Measurements from ENCODE around the gene MAST1.
"Not testable (repeated sequence)": the region's sequence is repeated elsewhere in the genome, so short reads cannot be mapped to it uniquely, and the experiment has no call there.

The MAST1 gene

GRCh38 chr19:12891553-12892021 lies 53.3 kb downstream of the MAST1 start:
- no peak for DNase-seq (ENCODE audit: low read depth in 2 of 2)

DNA sequence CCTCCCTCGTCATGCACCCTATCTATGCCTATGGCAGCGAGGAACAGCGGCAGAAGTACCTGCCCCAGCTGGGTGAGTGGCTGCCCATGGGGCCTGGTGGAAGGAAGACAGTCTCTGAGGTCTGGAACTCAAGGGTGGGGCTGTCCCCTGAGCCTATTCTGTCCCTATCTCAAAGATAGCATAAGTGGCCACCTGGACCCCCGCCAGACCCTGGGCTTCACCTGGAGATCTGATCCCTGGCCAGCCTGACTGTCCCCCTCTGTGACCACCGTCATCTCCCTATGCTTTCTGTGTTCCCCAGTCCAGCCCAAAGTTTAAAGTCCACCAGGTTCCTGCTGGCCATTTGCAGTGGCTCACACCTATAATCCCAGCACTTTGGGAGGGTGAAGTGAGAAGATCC lies 55.3 kb downstream of the MAST1 start:
- no peak for DNase-seq (ENCODE audit: low read depth in 2 of 2)

DNA sequence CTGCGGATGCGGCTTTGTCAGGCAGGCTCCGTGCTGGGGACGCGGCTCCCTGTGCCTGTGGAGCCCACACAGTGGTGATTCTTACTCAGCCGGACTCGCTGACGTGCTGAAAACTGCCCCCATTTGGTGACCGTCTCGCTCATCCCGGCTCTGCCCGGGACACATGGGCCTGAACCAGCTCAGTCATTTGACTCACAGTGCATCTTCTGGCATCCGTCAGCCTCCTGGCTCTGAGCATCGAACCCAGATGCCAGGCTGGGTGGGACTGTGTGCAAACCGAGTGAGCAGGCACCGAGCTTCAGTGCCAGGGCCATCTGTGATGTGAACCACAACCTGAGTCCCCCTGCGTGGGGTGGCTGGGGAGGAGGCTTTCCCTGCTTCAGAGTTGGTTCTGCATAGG lies 58.1 kb downstream of the MAST1 start:
- no peak for DNase-seq (ENCODE audit: low read depth in 2 of 2)

DNA sequence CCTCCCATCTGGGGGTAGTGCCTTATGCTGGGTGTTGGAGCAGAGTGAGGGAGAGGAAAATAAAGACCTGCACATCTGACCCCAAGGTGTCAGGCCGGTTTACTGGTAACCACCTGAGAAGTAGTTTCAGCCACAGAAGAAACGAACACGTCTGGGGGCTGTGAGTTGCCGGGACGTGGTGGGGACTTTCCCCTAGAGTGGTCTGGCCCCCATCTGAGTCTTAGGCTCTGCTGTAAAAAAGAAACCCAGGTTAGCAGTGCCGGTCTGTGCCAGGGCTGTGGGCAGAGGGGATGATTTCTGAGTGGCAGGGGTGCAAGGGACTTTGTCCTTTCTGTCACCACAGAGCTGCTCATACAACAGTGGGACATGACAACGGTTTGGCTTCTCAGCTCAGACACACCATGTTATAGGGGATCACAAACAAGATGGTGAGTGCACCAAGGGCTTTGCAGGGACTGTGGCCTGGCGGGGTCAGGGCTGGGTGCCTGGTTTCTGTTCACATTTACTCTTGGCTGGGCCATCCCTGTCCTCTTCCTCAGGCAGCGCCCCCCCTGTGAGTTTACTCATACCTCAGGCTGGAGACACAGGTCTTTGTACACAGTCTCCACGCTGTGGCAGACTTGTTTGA lies 61.7 kb downstream of the MAST1 start:
- no peak for DNase-seq (ENCODE audit: low read depth in 2 of 2)

DNA sequence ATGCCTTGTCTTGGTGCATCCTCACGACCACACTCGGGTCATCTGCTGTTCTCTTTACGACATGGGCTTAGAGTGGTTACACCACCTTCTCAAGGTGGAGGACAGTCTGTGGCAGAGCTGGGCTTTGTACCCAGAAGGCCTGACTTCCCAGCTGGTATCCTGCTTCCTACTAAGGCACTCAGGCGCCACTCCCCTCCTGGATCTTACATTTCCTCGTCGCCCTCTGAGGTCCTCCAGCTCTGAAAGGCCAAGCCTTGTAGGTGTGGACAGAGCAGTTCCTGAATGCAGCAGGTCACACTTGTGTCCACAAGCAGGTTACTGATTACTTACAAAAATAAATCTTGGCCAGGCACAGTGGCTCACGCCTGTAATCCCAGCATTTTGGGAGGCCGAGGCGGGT lies 68.9 kb downstream of the MAST1 start:
- DNase-seq (ENCODE audit: low read depth in 2 of 2): no peak

GRCh38 chr19:12912571-12912970 lies 74.3 kb downstream of the MAST1 start:
- no peak for DNase-seq (ENCODE audit: low read depth in 2 of 2)

GRCh38 chr19:12913011-12913561 lies 74.8 kb downstream of the MAST1 start:
- DNase-seq (ENCODE audit: low read depth in 2 of 2): no peak

- DNase-seq (ENCODE audit: low read depth in 2 of 2): no peak
Observed at GRCh38 chr19:12913851-12914690, 75.8 kb downstream of the MAST1 start.

GRCh38 chr19:12915860-12916259 lies 77.5 kb downstream of the MAST1 start:
- DNase-seq (ENCODE audit: low read depth in 2 of 2): not testable (repeated sequence)

DNA sequence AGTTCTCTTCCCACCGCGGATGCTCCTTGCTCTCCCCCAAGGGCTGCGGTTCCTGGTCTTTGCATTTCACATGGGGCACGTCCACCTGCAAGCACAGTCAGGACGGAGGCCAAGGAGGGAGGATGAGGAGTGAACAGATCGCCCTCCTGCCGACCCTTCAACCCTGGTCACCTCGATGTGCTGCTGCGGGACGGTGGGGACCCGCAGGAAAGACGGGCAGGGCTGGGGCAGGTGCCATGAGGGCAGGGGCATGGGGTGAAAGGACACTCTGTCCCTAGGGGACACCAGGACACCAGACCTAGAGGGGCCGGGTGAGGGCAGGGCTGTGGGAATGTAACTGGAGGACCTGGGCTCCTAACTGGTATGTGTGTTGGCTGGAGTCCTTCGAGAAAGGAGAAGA lies 79.9 kb downstream of the MAST1 start:
- DNase-seq (ENCODE audit: low read depth in 2 of 2): no peak

GRCh38 chr19:12921047-12921446 lies 82.7 kb downstream of the MAST1 start:
- DNase-seq (ENCODE audit: low read depth in 2 of 2): no peak

GRCh38 chr19:12922959-12923358 lies 84.6 kb downstream of the MAST1 start:
- DNase-seq (ENCODE audit: low read depth in 2 of 2): no peak

All from stimulated activated CD4-positive, alpha-beta T cell treated with anti-CD3 and anti-CD28 coated beads, Interleukin-15, amount 100 ng/mL, for 48 hours (primary cell).